Endothelial cell of umbilical vein (primary cell): Measurements from ENCODE around the gene IGFBP2. TPM values are rescaled to one million over a fixed set of nuclear protein-coding genes. Genes with fewer than 3 reads are reported as not detected.

Source experiments
- BruUV-seq: library from RNA; stranded (reverse); fragments of 400-500 nt; replicated peaks from 2 replicates; lab custom pipeline; 2021; lab: Mats Ljungman, UMichigan
- CTCF ChIA-PET: fragments of 300-600, 350-600 bp; sonication (Branson Sonifier 250); formaldehyde crosslinking; loops from one replicate; lab custom pipeline; 2021; ENCODE audit warnings: antibody characterized with exemption, inconsistent platforms; lab: Charles Lee
- POLR2A ChIA-PET: fragments of 300-600, 350-600 bp; sonication (Branson Sonifier 250); formaldehyde crosslinking; loops from one replicate; lab custom pipeline; 2021; ENCODE audit warnings: antibody characterized with exemption, inconsistent platforms; lab: Charles Lee
- DNase-seq: peaks from one replicate; pipeline ENCODE4 v3.0.0-alpha.2; 2011; ENCODE audit warnings: low read depth, low spot score
- FAIRE-seq: peaks from 2 replicates; lab custom pipeline; 2011; peaks lifted over from hg19 to GRCh38; lab: Jason Lieb, UNC
- H2AFZ ChIP-seq: 2 replicates; pipeline ENCODE4 v1.6.0; 2012; ENCODE audit warnings: low read depth, low read length, control low read depth, inconsistent platforms
- H3K27ac ChIP-seq: 2 replicates; pipeline ENCODE4 v1.5.1; 2011; ENCODE audit warnings: low read depth, mild to moderate bottlenecking, control low read depth, low read length, moderate library complexity; ENCODE audit not compliant: insufficient read depth
- H3K27me3 ChIP-seq, 2 experiments: 2 replicates each; pipeline versions ENCODE4 v1.6.0 to v1.6.1; 2011; ENCODE audit warnings: low read length in 2 of 2, mixed read lengths in 1 of 2; ENCODE audit not compliant: control insufficient read depth in 2 of 2, insufficient read depth in 2 of 2
- H3K36me3 ChIP-seq, 2 experiments: 2 replicates in 1 of 2; 3 replicates in 1 of 2; pipeline ENCODE4 v1.5.1; 2011; ENCODE audit warnings: low read length in 2 of 2, mild to moderate bottlenecking in 1 of 2, moderate library complexity in 1 of 2; ENCODE audit not compliant: control insufficient read depth in 2 of 2, insufficient read depth in 2 of 2; ENCODE audit errors: extremely low read depth in 1 of 2
- H3K4me1 ChIP-seq: 3 replicates; pipeline ENCODE4 v1.5.1; 2011; ENCODE audit warnings: mild to moderate bottlenecking, low read length; ENCODE audit not compliant: control insufficient read depth, insufficient read depth; ENCODE audit errors: extremely low read depth
- H3K4me2 ChIP-seq: 2 replicates; pipeline ENCODE4 v1.6.1; 2011; ENCODE audit warnings: low read length, control low read depth, mixed read lengths; ENCODE audit not compliant: insufficient read depth
- H3K4me3 ChIP-seq, 3 experiments: fragments of 200-600 bp in 1 of 3; sonication (generic), shearing (Covaris generic) in 1 of 3; replicated peaks in 1 of 3; 2 replicates each; pipeline ENCODE4 v1.5.1; 2011 to 2016; ENCODE audit warnings: control low read depth in 3 of 3, low read length in 3 of 3, mild to moderate bottlenecking in 2 of 3, inconsistent platforms in 1 of 3, low read depth in 1 of 3, moderate library complexity in 1 of 3; ENCODE audit not compliant: insufficient read depth in 1 of 3
- H3K79me2 ChIP-seq: 2 replicates; pipeline ENCODE4 v1.6.0; 2012; ENCODE audit warnings: low read length, inconsistent platforms; ENCODE audit not compliant: control insufficient read depth, insufficient read depth
- H3K9ac ChIP-seq: replicated peaks from 2 replicates; pipeline ENCODE3; 2011; ENCODE audit warnings: low read length, control low read depth; ENCODE audit not compliant: insufficient read depth; ENCODE audit errors: extremely low read depth
- H3K9me1 ChIP-seq: replicated peaks from 3 replicates; pipeline ENCODE4 v1.6.0; 2011; ENCODE audit warnings: mild to moderate bottlenecking, low read length; ENCODE audit not compliant: control insufficient read depth, insufficient read depth; ENCODE audit errors: extremely low read depth
- H3K9me3 ChIP-seq: replicated peaks from 2 replicates; pipeline ENCODE4 v1.5.1; 2012; ENCODE audit warnings: low read length, inconsistent platforms; ENCODE audit not compliant: control insufficient read depth, insufficient read depth
- H4K20me1 ChIP-seq: replicated peaks from 2 replicates; pipeline ENCODE3; 2011; ENCODE audit warnings: mild to moderate bottlenecking, low read length; ENCODE audit not compliant: control insufficient read depth, insufficient read depth; ENCODE audit errors: extremely low read depth
- CTCF ChIP-seq, 2 donors: IDR thresholded peaks; 1 replicate in 1 of 2; 2 replicates in 1 of 2; pipeline ENCODE4 v1.5.1; 2011; ENCODE audit warnings: low read length in 2 of 2, mild to moderate bottlenecking in 2 of 2, moderate library complexity in 2 of 2, control low read depth in 1 of 2, inconsistent platforms in 1 of 2, low read depth in 1 of 2; ENCODE audit not compliant: insufficient read depth in 1 of 2; ENCODE audit errors: extremely low read depth in 1 of 2
- EZH2 ChIP-seq: IDR thresholded peaks from 2 replicates; pipeline ENCODE4 v1.6.1; 2012; ENCODE audit warnings: borderline replicate concordance, low read depth, mild to moderate bottlenecking, moderate library complexity, low read length, inconsistent platforms; ENCODE audit not compliant: severe bottlenecking
- FOS ChIP-seq: IDR thresholded peaks from 2 replicates; pipeline ENCODE4 v1.6.1; 2011; ENCODE audit warnings: mild to moderate bottlenecking, low read length, moderate library complexity, borderline replicate concordance; ENCODE audit not compliant: insufficient read depth
- GATA2 ChIP-seq: IDR thresholded peaks from 2 replicates; pipeline ENCODE4 v1.7.0; 2011; ENCODE audit warnings: low read depth, mild to moderate bottlenecking, moderate library complexity, mixed read lengths, low read length; ENCODE audit not compliant: insufficient read length, insufficient read depth
- JUN ChIP-seq: IDR thresholded peaks from 2 replicates; pipeline ENCODE4 v1.6.1; 2011; ENCODE audit warnings: borderline replicate concordance, low read depth; ENCODE audit not compliant: insufficient read length, insufficient read depth
- MAX ChIP-seq: IDR thresholded peaks from 2 replicates; pipeline ENCODE4 v1.6.1; 2011; ENCODE audit not compliant: insufficient read depth, insufficient read length
- MYC ChIP-seq: IDR thresholded peaks from one replicate; pipeline ENCODE4 v1.6.1; 2011; ENCODE audit warnings: mild to moderate bottlenecking, low read depth, low read length
- POLR2A ChIP-seq: IDR thresholded peaks from 2 replicates; pipeline ENCODE4 v1.6.1; 2012; ENCODE audit warnings: low read depth, mild to moderate bottlenecking, control low read depth, low read length
- POLR2AphosphoS5 ChIP-seq: IDR thresholded peaks from 2 replicates; pipeline ENCODE4 v1.6.1; 2012; ENCODE audit warnings: low read depth, mild to moderate bottlenecking, control low read depth, low read length, moderate library complexity; ENCODE audit not compliant: insufficient read depth
- dilution Hi-C: fragments of 300-500 bp; cut with MboI; formaldehyde crosslinking; loops from one replicate; pipeline ENCODE4 v1.15.0; 2019; ENCODE audit warnings: low sequenced_read_pairs; ENCODE audit not compliant: extremely low pct_ligation_motif_present
- intact Hi-C: fragments of 100-400 bp; cut with micrococcal nuclease; formaldehyde crosslinking; loops from one replicate; pipeline ENCODE4 v1.10.0; 2022
- polyA plus RNA-seq, 4 experiments: library from polyadenylated mRNA; depleted of rRNA in 3 of 4; stranded (reverse) in 3 of 4; unstranded in 1 of 4; fragments of >200 nt; gene quantifications; 2 replicates each; pipeline versions ENCODE4 v1.2.1 to v1.2.3, GENCODE V29; 2011 to 2012; ENCODE audit warnings: missing spikeins in 1 of 4
- total RNA-seq: library from RNA; stranded (reverse); gene quantifications from 2 replicates; pipeline ENCODE4 v1.2.3, GENCODE V29; 2021

The IGFBP2 gene
- total and polyA plus RNA-seq, 2 donors (not counting 3 experiments of a cell fraction or from before 2014, with no cell fraction given), result 212 to 261 TPM

- Histone ChIP-seq H3K4me1 (peaks cover 5% of the 10 kb centered on the region), H3K27ac (no peak overlapping the region), H4K20me1 (no peaks in the 10 kb centered on the region), H2AFZ (no peak overlapping the region), H3K9me1 (no peaks in the 10 kb centered on the region), H3K9me3 (no peaks in the 10 kb centered on the region), H3K9ac (no peak overlapping the region), H3K4me2 (no peak overlapping the region), H3K36me3 (peaks cover 0 to 2% of the 10 kb centered on the region in 2 experiments), H3K79me2 (peaks cover 3% of the 10 kb centered on the region), H3K27me3 (no peaks in the 10 kb centered on the region), H3K4me3 (no peak overlapping the region)
- ChIA-PET CTCF (interaction anchor here (1.3 to 12.6 kb wide), 2 partner anchors 14 to 138 kb away, joined by 4 to 583 read pairs; no protein-coding TSS in a partner anchor), POLR2A (no interaction called here)
- no peak for DNase-seq
- TF ChIP-seq CTCF (IDR thresholded peaks at IDR 0.05; ENCODE audit: extremely low read depth in 1 of 2, insufficient read depth in 1 of 2, low read depth in 1 of 2, low read length in 2 of 2) (no peak), MYC (no peak), EZH2 (no peak), POLR2AphosphoS5 (no peak), JUN (no peak), GATA2 (no peak), FOS (no peak), MAX (no peak), POLR2A (no peak)
- dilution Hi-C loops (loop anchor here (10.0 kb wide), 1 partner anchor 134 kb away; no protein-coding TSS in a partner anchor), intact Hi-C loops (no loop called here)
- no peak for FAIRE-seq
- no TSS peak for BruUV-seq
These were observed 25.5 kb downstream of the IGFBP2 start for GRCh38 chr2:216658757-216659156.
